Duodenal mucosa (tissue), 2 donors: ENCODE measurements around the gene ADGRG2.
"Not testable (repeated sequence)": the region's sequence is repeated elsewhere in the genome, so short reads cannot be mapped to it uniquely, and the experiment has no call there.

Source experiments
- H3K27ac ChIP-seq: one replicate; pipeline ENCODE4 v1.7.0; 2013; ENCODE audit warnings: low read depth, low read length
- H3K27me3 ChIP-seq, 2 donors: one replicate each; pipeline ENCODE4 v1.7.0; 2013; ENCODE audit warnings: low read length in 2 of 2, control low read depth in 1 of 2; ENCODE audit not compliant: insufficient read depth in 2 of 2, control insufficient read depth in 1 of 2
- H3K36me3 ChIP-seq, 2 donors: one replicate each; pipeline ENCODE4 v1.7.0; 2013; ENCODE audit warnings: low read length in 2 of 2, control low read depth in 1 of 2; ENCODE audit not compliant: insufficient read depth in 2 of 2, control insufficient read depth in 1 of 2
- H3K4me1 ChIP-seq, 2 donors: one replicate each; pipeline ENCODE4 v1.7.0; 2013; ENCODE audit warnings: low read length in 2 of 2, control low read depth in 1 of 2; ENCODE audit not compliant: insufficient read depth in 2 of 2, control insufficient read depth in 1 of 2
- H3K4me3 ChIP-seq, 2 donors: one replicate each; pipeline ENCODE4 v1.7.0; 2013; ENCODE audit warnings: low read length in 2 of 2, low read depth in 1 of 2
- H3K9ac ChIP-seq, 2 donors: one replicate each; pipeline ENCODE4 v1.7.0; 2013; ENCODE audit warnings: low read length in 2 of 2, low read depth in 1 of 2
- H3K9me3 ChIP-seq, 2 donors: one replicate each; pipeline ENCODE4 v1.7.0; 2013; ENCODE audit warnings: low read length in 2 of 2, control low read depth in 1 of 2; ENCODE audit not compliant: control insufficient read depth in 1 of 2

ADGRG2 gene

DNA sequence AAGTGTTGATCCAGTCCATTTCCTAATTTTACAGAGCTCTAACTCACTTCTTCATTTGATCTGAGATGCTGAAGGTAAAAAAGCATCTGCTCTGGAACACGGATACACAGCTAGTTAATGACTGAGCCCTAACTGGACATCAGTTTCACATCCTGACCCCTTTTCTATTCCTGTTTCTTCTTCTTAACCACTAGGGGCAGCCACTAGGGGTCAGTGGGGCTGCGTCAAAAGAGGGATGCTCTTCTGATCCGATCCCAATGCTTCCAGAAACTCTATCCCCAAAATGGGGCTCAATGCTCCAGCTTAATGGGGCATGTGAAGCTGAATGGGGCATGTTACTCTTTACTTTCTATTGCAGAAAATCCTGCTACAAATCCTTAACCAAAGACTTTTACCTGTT is 105.0 kb downstream of the ADGRG2 start:
- Histone ChIP-seq H3K36me3 (no peaks in the 10 kb centered on the region), H3K4me1 (no peaks in the 10 kb centered on the region), H3K9ac (no peak overlapping the region), H3K27ac (no peak overlapping the region), H3K9me3 (no peaks in the 10 kb centered on the region), H3K27me3 (no peaks in the 10 kb centered on the region), H3K4me3 (no peak overlapping the region)

DNA sequence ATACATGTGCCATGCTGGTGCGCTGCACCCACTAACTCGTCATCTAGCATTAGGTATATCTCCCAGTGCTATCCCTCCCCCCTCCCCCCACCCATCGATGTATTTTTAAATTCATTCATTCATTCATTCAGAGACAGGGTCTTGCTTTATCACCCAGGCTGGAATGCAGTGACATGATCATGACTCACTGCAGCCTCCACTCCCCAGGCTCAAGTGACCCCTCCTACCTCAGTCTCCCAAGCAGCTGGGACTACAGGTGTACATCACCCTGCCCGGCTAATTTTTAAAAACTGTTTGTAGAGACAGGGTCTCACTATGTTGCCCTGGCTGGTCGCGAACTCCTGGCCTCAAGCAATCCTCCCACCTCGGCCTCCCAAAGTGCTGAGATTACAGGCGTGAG is 105.7 kb downstream of the ADGRG2 start:
- not testable (repeated sequence) for H3K9me3 ChIP-seq, H3K9ac ChIP-seq

DNA sequence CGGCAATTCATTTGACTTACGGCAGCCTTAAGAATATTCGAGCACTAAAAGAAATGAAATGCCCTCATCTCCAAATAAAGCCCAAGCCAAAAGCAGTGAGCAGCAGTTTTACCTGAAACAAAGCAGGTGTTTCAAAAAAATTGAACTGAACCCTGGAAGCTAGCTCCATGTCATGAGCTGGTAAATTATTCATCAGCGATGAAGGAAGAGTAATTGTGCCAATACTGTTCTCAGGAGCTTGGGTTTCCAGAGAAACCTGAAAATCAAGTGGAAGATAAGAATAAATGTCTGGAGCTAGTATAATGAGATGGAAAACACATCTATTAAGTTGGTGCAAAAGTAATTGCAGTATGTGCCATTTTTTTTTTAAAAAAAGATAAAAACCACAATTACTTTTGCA is 114.4 kb downstream of the ADGRG2 start:
- Histone ChIP-seq H3K4me1 (no peaks in the 10 kb centered on the region), H3K36me3 (no peaks in the 10 kb centered on the region), H3K27ac (no peak overlapping the region), H3K27me3 (no peaks in the 10 kb centered on the region), H3K9me3 (no peaks in the 10 kb centered on the region), H3K9ac (no peak overlapping the region), H3K4me3 (no peak overlapping the region)

More for the DNA sequence above, 105.7 kb downstream of the ADGRG2 start:
- not testable (repeated sequence) for H3K27me3 ChIP-seq, H3K36me3 ChIP-seq, H3K4me1 ChIP-seq, H3K4me3 ChIP-seq, H3K27ac ChIP-seq

DNA sequence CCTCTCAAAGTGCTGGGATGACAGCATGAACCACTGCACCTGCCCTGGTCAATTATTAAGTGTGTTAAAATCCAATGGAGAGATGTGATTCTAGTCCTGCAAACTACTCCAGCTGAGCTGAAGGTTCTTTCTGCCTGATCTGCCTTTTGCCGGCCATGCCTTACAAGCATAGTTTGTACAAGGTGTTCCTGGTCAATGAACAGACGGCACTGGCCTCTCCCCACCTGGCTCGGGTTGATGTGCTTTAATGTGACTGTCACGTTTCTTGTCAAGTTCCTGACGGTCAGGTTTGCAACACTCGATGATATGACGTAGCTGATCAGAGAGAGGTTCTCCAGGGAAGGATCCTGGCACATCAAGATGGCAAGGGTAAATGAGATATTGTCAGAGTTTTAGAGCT is 115.3 kb downstream of the ADGRG2 start:
- Histone ChIP-seq H3K36me3 (no peaks in the 10 kb centered on the region), H3K4me1 (no peaks in the 10 kb centered on the region), H3K4me3 (no peak overlapping the region), H3K9ac (no peak overlapping the region), H3K9me3 (no peaks in the 10 kb centered on the region), H3K27me3 (no peaks in the 10 kb centered on the region), H3K27ac (no peak overlapping the region)

DNA sequence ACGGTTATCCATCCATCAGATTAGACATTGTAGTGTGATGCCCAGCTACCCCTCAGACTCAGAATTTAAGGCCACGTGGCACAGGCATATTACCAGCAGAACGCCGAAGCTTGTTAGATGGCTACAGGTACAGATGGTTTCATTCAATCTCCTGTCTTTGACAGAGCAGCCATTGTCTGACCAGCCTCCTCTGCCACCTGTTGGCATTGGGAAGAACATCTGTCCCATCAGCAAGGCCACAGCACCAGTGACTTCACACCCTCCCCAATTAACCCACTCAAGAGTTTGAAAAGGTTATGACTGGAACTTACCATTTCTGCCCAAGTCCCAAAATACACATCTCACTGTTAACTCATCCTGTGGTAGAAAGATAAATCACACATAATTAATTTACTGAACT is 116.4 kb downstream of the ADGRG2 start:
- no peaks in the 10 kb centered on the region for H3K36me3 ChIP-seq
- no peak overlapping the region for H3K4me3 ChIP-seq
- no peaks in the 10 kb centered on the region for H3K27me3 ChIP-seq
- H3K9me3 ChIP-seq: no peaks in the 10 kb centered on the region
- H3K4me1 ChIP-seq: no peaks in the 10 kb centered on the region
- H3K9ac ChIP-seq: no peak overlapping the region
- no peak overlapping the region for H3K27ac ChIP-seq

DNA sequence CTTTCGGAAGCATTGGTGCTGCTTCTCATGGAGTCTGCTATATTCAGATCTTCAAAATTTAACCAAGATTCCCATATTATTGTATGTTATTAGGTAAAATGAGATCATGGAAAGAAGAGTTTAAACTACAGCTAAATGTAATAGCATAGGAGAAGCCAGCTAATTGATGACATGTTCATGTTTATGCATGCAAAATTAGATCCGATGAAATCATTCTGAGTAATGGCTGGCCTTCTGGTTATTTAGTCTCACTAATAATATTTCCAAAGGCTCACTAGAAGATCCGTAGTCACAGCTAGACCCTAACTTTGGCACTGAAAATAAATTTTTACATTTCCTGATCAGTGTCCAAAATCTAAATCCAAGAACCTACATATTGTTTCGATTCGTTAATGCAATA is 118.5 kb downstream of the ADGRG2 start:
- H3K27me3 ChIP-seq: no peaks in the 10 kb centered on the region
- no peak overlapping the region for H3K9ac ChIP-seq
- no peaks in the 10 kb centered on the region for H3K4me1 ChIP-seq
- no peak overlapping the region for H3K4me3 ChIP-seq
- H3K27ac ChIP-seq: no peak overlapping the region
- H3K9me3 ChIP-seq: no peaks in the 10 kb centered on the region
- no peaks in the 10 kb centered on the region for H3K36me3 ChIP-seq

DNA sequence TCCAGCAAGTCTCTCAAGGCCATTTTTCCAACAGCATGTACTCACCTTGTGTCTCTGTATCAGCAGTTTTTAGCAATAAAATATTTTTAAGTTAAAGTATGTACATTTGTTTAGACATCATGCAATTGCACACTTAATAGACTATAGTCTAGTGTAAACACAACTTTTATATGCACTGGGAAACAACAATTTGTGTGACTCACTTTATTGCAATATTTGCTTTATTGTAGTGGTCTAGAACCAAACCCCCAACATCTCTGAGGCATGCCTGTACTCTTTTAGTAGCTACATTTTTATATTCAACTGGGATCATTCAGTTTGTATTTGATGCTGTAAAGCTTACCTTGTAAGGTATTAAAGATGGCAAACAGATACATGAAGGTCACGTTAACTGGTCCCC is 123.6 kb downstream of the ADGRG2 start:
- Histone ChIP-seq H3K4me1 (no peaks in the 10 kb centered on the region), H3K9ac (no peak overlapping the region), H3K36me3 (no peaks in the 10 kb centered on the region), H3K27me3 (no peaks in the 10 kb centered on the region), H3K9me3 (no peaks in the 10 kb centered on the region), H3K4me3 (no peak overlapping the region), H3K27ac (no peak overlapping the region)

DNA sequence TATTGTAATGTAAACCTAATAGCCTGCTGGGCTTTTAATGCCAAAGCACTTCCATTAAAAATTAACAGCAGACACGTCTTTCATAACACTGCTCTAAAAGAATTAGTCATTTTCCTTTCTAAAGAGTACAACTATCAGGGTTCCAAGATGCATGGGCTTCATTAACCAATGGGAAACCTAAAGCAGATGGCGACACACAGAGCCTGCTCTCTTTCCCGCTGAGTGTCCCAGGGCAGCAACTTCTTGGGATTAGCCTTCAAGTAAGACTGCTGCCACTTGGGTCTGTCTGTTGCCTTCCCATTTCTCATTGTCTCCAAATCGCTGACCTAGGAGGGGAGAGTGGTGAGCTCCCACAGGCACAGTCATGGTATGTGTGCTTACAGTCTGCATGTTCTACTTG is 124.4 kb downstream of the ADGRG2 start:
- H3K27me3 ChIP-seq: no peaks in the 10 kb centered on the region
- H3K4me3 ChIP-seq: no peak overlapping the region
- no peaks in the 10 kb centered on the region for H3K36me3 ChIP-seq
- no peaks in the 10 kb centered on the region for H3K4me1 ChIP-seq
- H3K9me3 ChIP-seq: no peaks in the 10 kb centered on the region
- H3K9ac ChIP-seq: no peak overlapping the region
- no peak overlapping the region for H3K27ac ChIP-seq

DNA sequence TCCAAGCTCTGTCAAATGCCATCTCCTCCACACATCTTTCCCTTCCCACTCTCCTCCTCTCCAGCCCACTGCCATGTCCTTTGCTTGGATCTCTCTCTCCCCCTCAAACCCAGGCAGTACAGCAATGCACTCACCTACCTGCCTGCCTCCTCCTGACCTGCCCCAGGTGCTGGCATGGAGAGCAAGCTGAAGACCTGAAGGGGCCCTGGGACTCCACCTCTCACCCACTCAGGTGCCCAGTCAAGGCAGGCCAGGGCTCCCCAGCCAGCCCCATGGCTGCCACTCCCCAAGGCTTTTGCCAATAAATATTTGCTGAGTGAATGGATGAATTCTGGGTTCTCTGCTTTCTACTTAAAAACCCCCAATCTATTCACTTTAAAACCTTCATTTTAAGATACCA is 125.7 kb downstream of the ADGRG2 start:
- no peaks in the 10 kb centered on the region for H3K27me3 ChIP-seq
- no peak overlapping the region for H3K9ac ChIP-seq
- no peaks in the 10 kb centered on the region for H3K4me1 ChIP-seq
- no peaks in the 10 kb centered on the region for H3K9me3 ChIP-seq
- no peak overlapping the region for H3K27ac ChIP-seq
- H3K36me3 ChIP-seq: no peaks in the 10 kb centered on the region
- no peak overlapping the region for H3K4me3 ChIP-seq

DNA sequence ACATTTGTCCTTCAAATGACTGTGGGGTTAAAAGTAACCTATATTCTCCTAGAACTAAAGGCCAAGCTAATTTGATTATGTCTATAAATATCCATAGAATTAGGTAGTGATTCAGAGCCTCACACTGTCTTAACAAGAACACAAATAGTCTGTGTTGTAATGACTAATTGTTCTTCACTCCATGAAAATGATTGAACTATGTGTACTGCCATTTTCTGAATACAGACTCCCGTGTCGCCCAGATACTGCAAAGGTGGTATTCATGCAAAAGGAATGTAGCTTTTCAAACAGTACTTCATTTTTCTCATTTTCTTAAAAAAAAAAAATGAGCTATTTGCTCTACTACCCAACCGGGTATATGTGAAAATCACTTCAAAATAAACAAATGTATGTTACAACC is 127.0 kb downstream of the ADGRG2 start:
- no peaks in the 10 kb centered on the region for H3K9me3 ChIP-seq
- H3K9ac ChIP-seq: no peak overlapping the region
- H3K36me3 ChIP-seq: no peaks in the 10 kb centered on the region
- no peak overlapping the region for H3K27ac ChIP-seq
- no peak overlapping the region for H3K4me3 ChIP-seq
- H3K27me3 ChIP-seq: no peaks in the 10 kb centered on the region
- no peaks in the 10 kb centered on the region for H3K4me1 ChIP-seq

DNA sequence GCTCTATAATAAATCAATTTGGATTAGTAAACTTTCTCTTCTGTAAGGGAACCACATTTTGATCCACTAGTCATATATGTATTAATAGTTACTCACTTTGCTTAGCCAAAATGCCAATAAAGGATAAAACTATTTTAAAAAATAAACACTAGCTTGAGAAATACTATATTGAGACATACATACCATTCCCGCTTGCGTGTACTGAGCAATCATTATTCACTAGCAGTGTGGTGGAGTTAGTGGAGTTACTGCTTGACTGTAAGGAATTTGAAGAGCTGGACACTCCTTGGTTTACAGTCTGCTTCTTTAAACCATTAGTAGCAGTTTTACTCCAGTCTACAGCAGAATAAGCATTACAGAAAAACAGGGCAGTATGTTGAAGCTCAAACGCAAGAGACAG is 127.6 kb downstream of the ADGRG2 start:
- no peak overlapping the region for H3K9ac ChIP-seq
- no peak overlapping the region for H3K27ac ChIP-seq
- H3K4me1 ChIP-seq: no peaks in the 10 kb centered on the region
- no peaks in the 10 kb centered on the region for H3K36me3 ChIP-seq
- H3K27me3 ChIP-seq: no peaks in the 10 kb centered on the region
- H3K4me3 ChIP-seq: no peak overlapping the region
- H3K9me3 ChIP-seq: no peaks in the 10 kb centered on the region
